Vagina (tissue), 2 donors: ENCODE data around the gene EPHB1. TPM values are rescaled to one million over a fixed set of nuclear protein-coding genes. Genes with fewer than 3 reads are reported as not detected.

ENCODE experiments used
- DNase-seq, 2 donors: peaks; one replicate each; pipeline ENCODE4 v3.0.0-alpha.2; 2017; ENCODE audit errors: extremely low spot score in 2 of 2
- H3K27ac ChIP-seq: fragments of 200-600 bp; sonication (generic); one replicate; pipeline ENCODE4 v1.5.1; 2019
- H3K27me3 ChIP-seq: fragments of 200-600 bp; sonication (generic); one replicate; pipeline ENCODE4 v1.5.1; 2019
- H3K36me3 ChIP-seq, 2 donors: fragments of 200-600 bp; sonication (generic); one replicate each; pipeline ENCODE4 v1.5.1; 2017 to 2019
- H3K4me1 ChIP-seq: fragments of 200-600 bp; sonication (generic); one replicate; pipeline ENCODE4 v1.5.1; 2019
- H3K4me3 ChIP-seq, 2 donors: fragments of 200-600 bp; sonication (generic); 1 replicate in 1 of 2; 2 replicates in 1 of 2; pipeline ENCODE4 v1.5.1; 2016 to 2019
- H3K9me3 ChIP-seq: fragments of 200-600 bp; sonication (generic); one replicate; pipeline ENCODE4 v1.5.1; 2019
- POLR2A ChIP-seq, 2 donors: fragments of 450-650 bp; IDR thresholded peaks; one replicate each; pipeline ENCODE4 v1.6.1; 2017; ENCODE audit warnings: antibody characterized with exemption in 2 of 2, mild to moderate bottlenecking in 2 of 2, moderate library complexity in 2 of 2
- POLR2AphosphoS5 ChIP-seq, 2 donors: sonication (generic); formaldehyde crosslinking; IDR thresholded peaks; one replicate each; pipeline ENCODE4 v1.9.0; 2017; ENCODE audit warnings: antibody characterized with exemption in 2 of 2, mild to moderate bottlenecking in 2 of 2, low read depth in 1 of 2; ENCODE audit not compliant: insufficient read depth in 1 of 2
- intact Hi-C: fragments of 100-400 bp; cut with DNase I; formaldehyde crosslinking; loops from one replicate; pipeline ENCODE4 v1.15.1; 2023
- total RNA-seq: library from RNA; depleted of rRNA; stranded (reverse); fragments of >200 nt; gene quantifications from one replicate; pipeline ENCODE4 v1.2.3, GENCODE V29; 2016
- TF ChIP-seq, protein P1 (sequence below), 3 experiments: fragments of 450-650 bp in 2 of 3; fragments of 200-600 bp in 1 of 3; sonication (generic) in 1 of 3; IDR thresholded peaks; one replicate each; pipeline ENCODE4 v1.5.1; 2017 to 2019; ENCODE audit warnings: antibody characterized with exemption in 3 of 3, mild to moderate bottlenecking in 2 of 3, moderate library complexity in 2 of 3

The EPHB1 gene
- total RNA-seq, 1 donor from 2014 or later: 2.2 TPM

DNA sequence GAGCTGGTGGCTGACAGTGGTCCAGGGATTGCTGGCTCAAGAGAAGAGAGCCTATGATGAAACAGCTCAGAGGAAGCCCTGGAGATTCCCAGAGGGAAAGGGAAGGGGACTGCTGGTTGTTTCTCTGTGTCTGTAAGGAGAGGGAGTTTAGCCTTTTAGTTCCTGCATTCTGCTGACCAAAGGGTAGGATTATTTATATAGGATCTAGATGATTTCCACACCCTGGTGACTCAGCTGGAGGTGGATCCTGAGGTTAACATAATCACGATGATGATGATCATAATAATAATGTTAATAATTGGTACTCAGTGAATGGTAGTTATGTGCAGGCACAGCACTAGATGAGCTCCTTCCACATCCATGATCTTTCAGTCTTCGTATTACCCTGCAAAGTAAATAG, 144.9 kb downstream of the EPHB1 start:
- DNase-seq: no peak
- Histone ChIP-seq H3K27ac (no peak overlapping the region), H3K4me1 (no peaks in the 10 kb centered on the region), H3K4me3 (no peak overlapping the region), H3K9me3 (no peaks in the 10 kb centered on the region), H3K27me3 (no peaks in the 10 kb centered on the region), H3K36me3 (no peaks in the 10 kb centered on the region)
- TF ChIP-seq POLR2AphosphoS5 (IDR thresholded peaks at IDR 0.05; ENCODE audit: insufficient read depth in 1 of 2, low read depth in 1 of 2) (no peak), POLR2A (IDR thresholded peaks at IDR 0.05) (no peak)
- TF ChIP-seq, protein P1, sequence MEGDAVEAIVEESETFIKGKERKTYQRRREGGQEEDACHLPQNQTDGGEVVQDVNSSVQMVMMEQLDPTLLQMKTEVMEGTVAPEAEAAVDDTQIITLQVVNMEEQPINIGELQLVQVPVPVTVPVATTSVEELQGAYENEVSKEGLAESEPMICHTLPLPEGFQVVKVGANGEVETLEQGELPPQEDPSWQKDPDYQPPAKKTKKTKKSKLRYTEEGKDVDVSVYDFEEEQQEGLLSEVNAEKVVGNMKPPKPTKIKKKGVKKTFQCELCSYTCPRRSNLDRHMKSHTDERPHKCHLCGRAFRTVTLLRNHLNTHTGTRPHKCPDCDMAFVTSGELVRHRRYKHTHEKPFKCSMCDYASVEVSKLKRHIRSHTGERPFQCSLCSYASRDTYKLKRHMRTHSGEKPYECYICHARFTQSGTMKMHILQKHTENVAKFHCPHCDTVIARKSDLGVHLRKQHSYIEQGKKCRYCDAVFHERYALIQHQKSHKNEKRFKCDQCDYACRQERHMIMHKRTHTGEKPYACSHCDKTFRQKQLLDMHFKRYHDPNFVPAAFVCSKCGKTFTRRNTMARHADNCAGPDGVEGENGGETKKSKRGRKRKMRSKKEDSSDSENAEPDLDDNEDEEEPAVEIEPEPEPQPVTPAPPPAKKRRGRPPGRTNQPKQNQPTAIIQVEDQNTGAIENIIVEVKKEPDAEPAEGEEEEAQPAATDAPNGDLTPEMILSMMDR (IDR thresholded peaks at IDR 0.05): no peak
- intact Hi-C loops: no loop called here

DNA sequence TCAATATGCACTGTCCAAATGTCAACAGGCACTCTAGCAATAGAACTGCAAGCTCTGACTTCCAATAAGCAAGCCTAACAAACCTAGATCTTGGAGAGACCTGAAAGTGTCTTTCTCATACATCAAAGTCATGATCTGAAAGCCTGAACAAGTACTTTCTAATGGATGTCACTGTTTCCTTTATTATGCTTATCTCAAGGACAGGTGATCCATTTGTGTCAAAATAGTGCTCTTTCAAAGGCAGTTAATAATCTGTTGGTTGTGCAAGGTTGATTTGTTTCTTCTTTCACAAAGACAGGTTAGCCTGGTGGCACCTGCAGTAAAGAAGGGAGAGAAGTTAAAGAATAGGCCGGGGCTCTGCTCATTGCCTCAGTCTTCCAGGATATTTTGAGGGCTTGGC, 146.8 kb downstream of the EPHB1 start:
- no peaks in the 10 kb centered on the region for H3K4me1 ChIP-seq
- H3K36me3 ChIP-seq: no peaks in the 10 kb centered on the region
- no peak overlapping the region for H3K27ac ChIP-seq
- no peak for DNase-seq
- TF ChIP-seq POLR2AphosphoS5 (IDR thresholded peaks at IDR 0.05; ENCODE audit: insufficient read depth in 1 of 2, low read depth in 1 of 2): no peak
- no peak for TF ChIP-seq POLR2A (IDR thresholded peaks at IDR 0.05)
- TF ChIP-seq, protein P1 (IDR thresholded peaks at IDR 0.05): no peak
- H3K4me3 ChIP-seq: no peak overlapping the region
- H3K27me3 ChIP-seq: no peaks in the 10 kb centered on the region
- intact Hi-C loops: no loop called here
- H3K9me3 ChIP-seq: no peaks in the 10 kb centered on the region

DNA sequence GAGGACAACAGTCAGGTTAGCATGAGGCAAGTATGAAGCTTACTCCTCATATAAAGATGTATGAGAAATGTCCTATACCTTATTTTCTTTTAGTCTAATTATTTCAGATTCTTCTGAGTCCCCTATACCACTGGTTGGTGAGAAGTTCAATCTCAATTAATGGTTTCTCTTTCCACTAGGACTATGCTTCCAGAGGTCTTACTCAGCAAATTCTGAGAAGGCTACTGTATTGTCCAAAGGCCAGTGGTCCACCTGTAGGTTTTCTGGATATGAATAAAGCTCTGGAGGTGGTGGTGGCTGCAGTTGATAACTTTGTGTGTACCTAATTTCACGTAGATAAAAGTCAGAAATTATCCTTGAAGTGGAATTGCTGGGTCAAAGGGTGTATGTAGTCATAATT, 149.4 kb downstream of the EPHB1 start:
- Histone ChIP-seq H3K27me3 (no peaks in the 10 kb centered on the region), H3K9me3 (no peaks in the 10 kb centered on the region), H3K4me1 (no peaks in the 10 kb centered on the region), H3K4me3 (no peak overlapping the region), H3K27ac (no peak overlapping the region), H3K36me3 (no peaks in the 10 kb centered on the region)
- intact Hi-C loops: no loop called here
- TF ChIP-seq POLR2A (IDR thresholded peaks at IDR 0.05) (no peak), POLR2AphosphoS5 (IDR thresholded peaks at IDR 0.05; ENCODE audit: insufficient read depth in 1 of 2, low read depth in 1 of 2) (no peak)
- TF ChIP-seq, protein P1 (IDR thresholded peaks at IDR 0.05): no peak
- no peak for DNase-seq

DNA sequence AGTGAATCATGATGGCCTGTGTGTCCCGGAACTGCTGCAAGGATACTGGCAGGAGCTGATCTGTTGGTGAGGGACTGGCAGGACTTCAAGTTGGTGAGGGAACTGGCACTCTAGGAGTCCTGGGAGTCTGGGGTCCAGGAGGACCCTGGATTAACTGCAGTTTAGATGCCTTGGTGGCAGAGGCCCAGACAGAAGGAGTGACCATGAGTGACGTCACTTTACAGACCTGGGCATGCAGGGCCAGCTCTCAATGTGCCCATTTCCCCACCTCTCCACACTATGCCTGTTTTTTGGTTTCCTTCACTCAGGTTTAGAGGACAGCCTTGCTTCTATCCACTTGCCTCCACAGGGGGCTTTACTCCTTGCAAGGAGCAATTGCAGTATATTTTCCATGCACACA, 154.1 kb downstream of the EPHB1 start:
- no peaks in the 10 kb centered on the region for H3K9me3 ChIP-seq
- DNase-seq: no peak
- H3K27ac ChIP-seq: no peak overlapping the region
- H3K4me3 ChIP-seq: no peak overlapping the region
- H3K36me3 ChIP-seq: no peaks in the 10 kb centered on the region
- no peaks in the 10 kb centered on the region for H3K4me1 ChIP-seq
- intact Hi-C loops: no loop called here
- no peaks in the 10 kb centered on the region for H3K27me3 ChIP-seq
- TF ChIP-seq POLR2AphosphoS5 (IDR thresholded peaks at IDR 0.05; ENCODE audit: insufficient read depth in 1 of 2, low read depth in 1 of 2): no peak
- TF ChIP-seq POLR2A (IDR thresholded peaks at IDR 0.05): no peak
- TF ChIP-seq, protein P1 (IDR thresholded peaks at IDR 0.05): no peak

DNA sequence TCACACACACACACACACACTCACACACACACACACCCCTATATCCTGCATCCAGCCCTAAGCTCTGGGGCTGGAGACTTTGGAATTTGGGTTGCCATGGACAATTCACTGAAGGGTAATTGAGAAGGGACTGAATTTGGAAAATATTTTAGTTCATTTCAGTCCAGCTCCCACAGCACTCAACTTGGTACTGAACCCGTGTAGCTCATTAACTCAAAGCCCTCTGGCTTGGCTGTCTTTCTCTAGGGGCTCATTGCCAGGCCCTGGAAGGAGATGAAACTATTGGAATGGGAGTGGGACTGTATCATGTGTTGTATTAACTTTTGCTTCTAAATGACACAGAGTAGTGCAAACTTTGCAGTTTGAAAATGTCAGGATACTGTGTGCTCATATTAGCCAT, 157.3 kb downstream of the EPHB1 start:
- intact Hi-C loops: no loop called here
- H3K4me3 ChIP-seq: no peak overlapping the region
- H3K4me1 ChIP-seq: no peaks in the 10 kb centered on the region

More for the DNA sequence above, 157.3 kb downstream of the EPHB1 start:
- no peak for DNase-seq
- Histone ChIP-seq H3K36me3 (no peaks in the 10 kb centered on the region), H3K9me3 (no peaks in the 10 kb centered on the region), H3K27me3 (no peaks in the 10 kb centered on the region), H3K27ac (no peak overlapping the region)
- TF ChIP-seq POLR2A (IDR thresholded peaks at IDR 0.05) (no peak), POLR2AphosphoS5 (IDR thresholded peaks at IDR 0.05; ENCODE audit: insufficient read depth in 1 of 2, low read depth in 1 of 2) (no peak)
- TF ChIP-seq, protein P1 (IDR thresholded peaks at IDR 0.05): no peak
